Astrocyte (in vitro differentiated cells and primary cell): ENCODE measurements around the gene C11orf24.

Experiments used
- CTCF ChIP-seq: IDR thresholded peaks from 2 replicates; pipeline ENCODE4 v1.5.1; 2011; ENCODE audit warnings: low read depth, mild to moderate bottlenecking, inconsistent platforms, low read length, moderate library complexity; ENCODE audit not compliant: insufficient read depth
- EZH2 ChIP-seq: IDR thresholded peaks from 2 replicates; pipeline ENCODE4 v1.6.1; 2012; ENCODE audit warnings: mild to moderate bottlenecking, low read length, inconsistent platforms; ENCODE audit not compliant: insufficient read depth

- no peak for TF ChIP-seq CTCF
- TF ChIP-seq EZH2 = no peak
These were observed 30.5 kb upstream of the C11orf24 start for GRCh38 chr11:68302256-68302655.
